ENCODE results near the gene MAP1S.

MAP1S gene

GRCh38 chr19:17688853-17689595 is 30.3 kb upstream of the MAP1S start:
- no peak for DNase-seq

GRCh38 chr19:17692566-17692965 is 26.7 kb upstream of the MAP1S start:
- no peak for DNase-seq

GRCh38 chr19:17695198-17695597 is 24.1 kb upstream of the MAP1S start:
- no peak for DNase-seq

GRCh38 chr19:17703824-17704463 is 15.3 kb upstream of the MAP1S start:
- DNase-seq = peak; percentile 58

- no peak for DNase-seq
Observed at GRCh38 chr19:17706750-17707181, 12.5 kb upstream of the MAP1S start.

- no peak for DNase-seq
Observed at GRCh38 chr19:17711851-17712250, 7.4 kb upstream of the MAP1S start.

GRCh38 chr19:17716309-17716929 is 2.9 kb upstream of the MAP1S start:
- peak; percentile 9 for DNase-seq

GRCh38 chr19:17718550-17718946 is 732 bp upstream of the MAP1S start:
- no peak for DNase-seq

GRCh38 chr19:17719730-17720400 is 585 bp downstream of the MAP1S start:
- DNase-seq = no peak

GRCh38 chr19:17720440-17720839 is 1.2 kb downstream of the MAP1S start:
- DNase-seq = no peak

GRCh38 chr19:17721111-17721628 is 1.9 kb downstream of the MAP1S start:
- DNase-seq = no peak

- DNase-seq = no peak
Observed at GRCh38 chr19:17721821-17722220, 2.5 kb downstream of the MAP1S start.

GRCh38 chr19:17722655-17723240 is 3.5 kb downstream of the MAP1S start:
- DNase-seq = no peak

- DNase-seq = no peak
Observed at GRCh38 chr19:17724655-17725054, 5.4 kb downstream of the MAP1S start.

- no peak for DNase-seq
Observed at GRCh38 chr19:17725422-17726078, 6.3 kb downstream of the MAP1S start.

GRCh38 chr19:17726136-17726741 is 7.0 kb downstream of the MAP1S start:
- no peak for DNase-seq

- no peak for DNase-seq
Observed at GRCh38 chr19:17726964-17727773, 7.9 kb downstream of the MAP1S start.

GRCh38 chr19:17727843-17728242 is 8.6 kb downstream of the MAP1S start:
- DNase-seq = no peak

GRCh38 chr19:17733127-17733526 is 13.8 kb downstream of the MAP1S start:
- DNase-seq = no peak

GRCh38 chr19:17734146-17734545 is 14.9 kb downstream of the MAP1S start:
- DNase-seq = no peak

- no peak for DNase-seq
Observed at GRCh38 chr19:17735410-17735809, 16.1 kb downstream of the MAP1S start.

Measured in hematopoietic multipotent progenitor cell treated with erythropoietin and hydrocortisone succinate and interleukin-3 and kit ligand, for 8 days (in vitro differentiated cells).